B cell (primary cell): ENCODE results near the gene MED25.

Experiments
- CTCF ChIP-seq: fragments of 200-600 bp; IDR thresholded peaks from one replicate; pipeline ENCODE4 v1.8.0; 2022; ENCODE audit warnings: antibody characterized with exemption, mild to moderate bottlenecking
- EZH2 ChIP-seq: IDR thresholded peaks from 2 replicates; pipeline ENCODE4 v1.6.1; 2012; ENCODE audit warnings: borderline replicate concordance, low read depth, mild to moderate bottlenecking, moderate library complexity, low read length; ENCODE audit not compliant: insufficient read depth, poor library complexity, severe bottlenecking

GRCh38 chr19:49849433-49850220, 31.5 kb downstream of the MED25 start:
- TF ChIP-seq CTCF, result no peak
- TF ChIP-seq EZH2, result no peak
